ENCODE data around the gene RASGEF1B.

DNA sequence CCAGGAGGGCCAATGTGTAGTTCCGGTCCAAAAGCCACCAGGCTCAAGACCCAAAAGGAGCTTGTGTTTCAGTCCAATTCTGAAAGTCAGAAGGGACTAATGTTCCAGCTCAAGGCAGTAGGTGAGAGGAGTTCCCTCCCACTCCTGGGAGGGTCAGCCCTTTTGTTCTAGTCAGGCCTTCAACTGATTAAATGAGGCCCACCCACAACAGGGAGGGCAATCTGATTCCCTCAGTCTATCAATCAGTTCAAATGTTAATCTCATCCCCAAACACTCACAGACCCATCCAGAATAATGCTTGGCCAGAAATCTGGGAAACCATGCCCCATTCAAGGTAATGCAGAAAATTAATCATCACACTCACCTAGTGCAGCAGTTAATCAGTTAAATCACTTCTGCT is 35.8 kb upstream of the RASGEF1B start:
- TF ChIP-seq ESRRA (IDR thresholded peaks at IDR 0.05; ENCODE audit: borderline replicate concordance, low read length): no peak
- TF ChIP-seq POLR2A (IDR thresholded peaks at IDR 0.05; ENCODE audit: low read length): no peak
- TF ChIP-seq, protein P1, sequence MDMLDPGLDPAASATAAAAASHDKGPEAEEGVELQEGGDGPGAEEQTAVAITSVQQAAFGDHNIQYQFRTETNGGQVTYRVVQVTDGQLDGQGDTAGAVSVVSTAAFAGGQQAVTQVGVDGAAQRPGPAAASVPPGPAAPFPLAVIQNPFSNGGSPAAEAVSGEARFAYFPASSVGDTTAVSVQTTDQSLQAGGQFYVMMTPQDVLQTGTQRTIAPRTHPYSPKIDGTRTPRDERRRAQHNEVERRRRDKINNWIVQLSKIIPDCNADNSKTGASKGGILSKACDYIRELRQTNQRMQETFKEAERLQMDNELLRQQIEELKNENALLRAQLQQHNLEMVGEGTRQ (IDR thresholded peaks at IDR 0.05): no peak
- no peak for TF ChIP-seq PHF8 (IDR thresholded peaks at IDR 0.05; ENCODE audit: borderline replicate concordance, low read depth)

Measured in A549 (cell line).